ENCODE measurements around the gene ENAH. TPM values are rescaled to one million over a fixed set of nuclear protein-coding genes. Genes with fewer than 3 reads are reported as not detected.

Gene ENAH
- polyA plus RNA-seq, 1 donor (not counting 4 experiments of a cell fraction or from before 2014, with no cell fraction given): 61.0 TPM

GRCh38 chr1:225578251-225578977 is 74.5 kb downstream of the ENAH start:
- FAIRE-seq: no peak
- no peak for TF ChIP-seq EZH2 (IDR thresholded peaks at IDR 0.05; ENCODE audit: low read length)
- TF ChIP-seq CTCF (optimal IDR thresholded peaks at IDR 0.05 in 1 of 3, IDR thresholded peaks at IDR 0.05 in 1 of 3, conservative IDR thresholded peaks at IDR 0.05 in 1 of 3; ENCODE audit: extremely low read depth in 1 of 3, insufficient read depth in 2 of 3, low read length in 3 of 3): no peak
- Histone ChIP-seq H3K9ac (ENCODE audit: control insufficient read depth, extremely low read depth, insufficient read depth, low read length) (no peak overlapping the region), H3K27me3 (ENCODE audit: control insufficient read depth, extremely low read depth, insufficient read depth, low read length) (no peaks in the 10 kb centered on the region), H2AFZ (ENCODE audit: control insufficient read depth, low read length) (no peak overlapping the region), H3K4me2 (ENCODE audit: control insufficient read depth, extremely low read depth, insufficient read depth, low read depth, low read length) (no peak overlapping the region), H3K36me3 (ENCODE audit: control insufficient read depth in 2 of 2, extremely low read depth in 1 of 2, insufficient read depth in 2 of 2, low read length in 2 of 2) (peaks cover 0 to 6% of the 10 kb centered on the region in 2 experiments), H3K79me2 (ENCODE audit: control insufficient read depth, insufficient read depth, low read length) (peaks cover 11% of the 10 kb centered on the region), H3K4me3 (ENCODE audit: control insufficient read depth in 2 of 3, extremely low read depth in 1 of 3, insufficient read depth in 2 of 3, low read depth in 1 of 3, low read length in 3 of 3) (no peak overlapping the region), H3K4me1 (ENCODE audit: control insufficient read depth, extremely low read depth, insufficient read depth, low read length) (no peaks in the 10 kb centered on the region), H3K9me3 (ENCODE audit: control insufficient read depth, low read depth, low read length) (no peaks in the 10 kb centered on the region), H3K9me1 (ENCODE audit: control insufficient read depth, extremely low read depth, insufficient read depth, low read length) (no peaks in the 10 kb centered on the region), H3K27ac (ENCODE audit: control insufficient read depth, insufficient read depth, low read length) (no peak overlapping the region), H4K20me1 (ENCODE audit: control insufficient read depth, extremely low read depth, insufficient read depth, low read length) (no peaks in the 10 kb centered on the region)
- dilution Hi-C loops (cut with MboI; ENCODE audit: extremely low pct_ligation_motif_present, low sequenced_read_pairs): no loop called here
- DNase-seq (ENCODE audit: low read depth, low spot score): no peak

DNA sequence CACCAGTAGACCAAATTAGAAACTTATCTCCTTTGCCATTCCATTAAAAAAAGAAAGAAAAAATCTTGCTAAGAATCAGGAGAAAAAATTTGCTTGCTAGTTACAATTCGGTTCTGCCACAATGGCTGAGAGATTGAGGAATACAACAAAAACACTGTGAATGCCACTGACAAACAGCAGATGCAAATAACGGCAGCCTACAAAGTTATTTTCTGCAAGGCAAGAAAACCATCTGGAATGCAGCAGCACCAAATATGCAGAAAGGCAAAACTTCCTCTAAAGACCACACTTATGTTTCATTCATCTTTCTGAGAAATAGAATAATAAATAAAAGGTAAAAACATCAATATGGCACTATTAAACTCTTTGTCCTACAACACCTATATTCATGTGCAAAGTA is 75.7 kb downstream of the ENAH start:
- H2AFZ ChIP-seq (ENCODE audit: control insufficient read depth, low read length): no peak overlapping the region
- H3K27ac ChIP-seq (ENCODE audit: control insufficient read depth, insufficient read depth, low read length): no peak overlapping the region
- H3K4me3 ChIP-seq (ENCODE audit: control insufficient read depth in 2 of 3, extremely low read depth in 1 of 3, insufficient read depth in 2 of 3, low read depth in 1 of 3, low read length in 3 of 3): no peak overlapping the region
- no peak overlapping the region for H3K9ac ChIP-seq (ENCODE audit: control insufficient read depth, extremely low read depth, insufficient read depth, low read length)
- H4K20me1 ChIP-seq (ENCODE audit: control insufficient read depth, extremely low read depth, insufficient read depth, low read length): no peaks in the 10 kb centered on the region
- no peak overlapping the region for H3K4me2 ChIP-seq (ENCODE audit: control insufficient read depth, extremely low read depth, insufficient read depth, low read depth, low read length)
- H3K36me3 ChIP-seq (ENCODE audit: control insufficient read depth in 2 of 2, extremely low read depth in 1 of 2, insufficient read depth in 2 of 2, low read length in 2 of 2): peaks cover 0 to 2% of the 10 kb centered on the region in 2 experiments
- FAIRE-seq (no peak), DNase-seq (ENCODE audit: low read depth, low spot score) (no peak)
- no peaks in the 10 kb centered on the region for H3K9me3 ChIP-seq (ENCODE audit: control insufficient read depth, low read depth, low read length)
- TF ChIP-seq EZH2 (IDR thresholded peaks at IDR 0.05; ENCODE audit: low read length) (no peak), CTCF (optimal IDR thresholded peaks at IDR 0.05 in 1 of 3, IDR thresholded peaks at IDR 0.05 in 1 of 3, conservative IDR thresholded peaks at IDR 0.05 in 1 of 3; ENCODE audit: extremely low read depth in 1 of 3, insufficient read depth in 2 of 3, low read length in 3 of 3) (no peak)
- peaks cover 17% of the 10 kb centered on the region for H3K79me2 ChIP-seq (ENCODE audit: control insufficient read depth, insufficient read depth, low read length)
- no peaks in the 10 kb centered on the region for H3K27me3 ChIP-seq (ENCODE audit: control insufficient read depth, extremely low read depth, insufficient read depth, low read length)
- dilution Hi-C loops (cut with MboI; ENCODE audit: extremely low pct_ligation_motif_present, low sequenced_read_pairs): no loop called here
- no peaks in the 10 kb centered on the region for H3K9me1 ChIP-seq (ENCODE audit: control insufficient read depth, extremely low read depth, insufficient read depth, low read length)
- H3K4me1 ChIP-seq (ENCODE audit: control insufficient read depth, extremely low read depth, insufficient read depth, low read length): no peaks in the 10 kb centered on the region
